Astrocyte (in vitro differentiated cells and primary cell): ENCODE measurements around the gene TATDN3.

ENCODE experiments used
- EZH2 ChIP-seq: IDR thresholded peaks from 2 replicates; pipeline ENCODE4 v1.6.1; 2012; ENCODE audit warnings: mild to moderate bottlenecking, low read length, inconsistent platforms; ENCODE audit not compliant: insufficient read depth
- TF ChIP-seq, protein P1 (sequence below): IDR thresholded peaks from 2 replicates; pipeline ENCODE4 v1.5.1; 2011; ENCODE audit warnings: low read depth, mild to moderate bottlenecking, inconsistent platforms, low read length, moderate library complexity; ENCODE audit not compliant: insufficient read depth

DNA sequence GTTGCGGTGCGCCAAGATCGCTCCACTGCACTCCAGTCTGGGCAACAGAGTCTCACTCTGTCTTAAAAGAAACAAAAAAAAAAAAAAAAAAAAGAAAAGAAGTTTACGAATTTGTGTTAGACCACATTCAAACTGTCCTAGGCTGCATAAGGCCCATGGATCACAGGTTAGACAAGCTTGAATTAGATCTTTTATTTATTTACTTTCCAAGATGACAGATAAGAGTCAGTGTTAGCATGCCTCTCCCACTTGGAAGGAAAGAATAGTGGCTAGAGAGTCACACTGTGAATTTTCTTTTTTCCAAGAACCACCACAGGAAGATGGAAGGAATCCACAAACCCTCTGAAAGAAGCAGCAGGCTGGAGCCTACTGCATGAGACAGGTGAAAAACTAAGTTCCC is 29.5 kb upstream of the TATDN3 start:
- TF ChIP-seq, protein P1, sequence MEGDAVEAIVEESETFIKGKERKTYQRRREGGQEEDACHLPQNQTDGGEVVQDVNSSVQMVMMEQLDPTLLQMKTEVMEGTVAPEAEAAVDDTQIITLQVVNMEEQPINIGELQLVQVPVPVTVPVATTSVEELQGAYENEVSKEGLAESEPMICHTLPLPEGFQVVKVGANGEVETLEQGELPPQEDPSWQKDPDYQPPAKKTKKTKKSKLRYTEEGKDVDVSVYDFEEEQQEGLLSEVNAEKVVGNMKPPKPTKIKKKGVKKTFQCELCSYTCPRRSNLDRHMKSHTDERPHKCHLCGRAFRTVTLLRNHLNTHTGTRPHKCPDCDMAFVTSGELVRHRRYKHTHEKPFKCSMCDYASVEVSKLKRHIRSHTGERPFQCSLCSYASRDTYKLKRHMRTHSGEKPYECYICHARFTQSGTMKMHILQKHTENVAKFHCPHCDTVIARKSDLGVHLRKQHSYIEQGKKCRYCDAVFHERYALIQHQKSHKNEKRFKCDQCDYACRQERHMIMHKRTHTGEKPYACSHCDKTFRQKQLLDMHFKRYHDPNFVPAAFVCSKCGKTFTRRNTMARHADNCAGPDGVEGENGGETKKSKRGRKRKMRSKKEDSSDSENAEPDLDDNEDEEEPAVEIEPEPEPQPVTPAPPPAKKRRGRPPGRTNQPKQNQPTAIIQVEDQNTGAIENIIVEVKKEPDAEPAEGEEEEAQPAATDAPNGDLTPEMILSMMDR = no peak
- no peak for TF ChIP-seq EZH2
